Activated CD8-positive, alpha-beta T cell treated with anti-CD3 and anti-CD28 coated beads, Interleukin-2, amount 10 ng/mL, durations not matched to agents 7 days and 5 days (primary cell): ENCODE data around the gene PAQR4. TPM values are rescaled to one million over a fixed set of nuclear protein-coding genes. Genes with fewer than 3 reads are reported as not detected.

Experiments used
- ATAC-seq: fragments of 150-1000 bp; cut with Tn5 transposase; one replicate; pipeline ENCODE4 v1.10.0; 2021; ENCODE audit warnings: moderate library complexity
- CTCF ChIA-PET: fragments of 350-600 bp; sonication (Branson Sonifier 250); formaldehyde crosslinking; loops from one replicate; lab custom pipeline; 2021; ENCODE audit warnings: antibody characterized with exemption; lab: Charles Lee
- POLR2A ChIA-PET: fragments of 350-600 bp; sonication (Branson Sonifier 250); formaldehyde crosslinking; loops from one replicate; lab custom pipeline; 2021; ENCODE audit warnings: antibody characterized with exemption; lab: Charles Lee
- DNase-seq: peaks from one replicate; pipeline ENCODE4 v3.0.0-alpha.2; 2020
- H3K27ac Mint-ChIP-seq: one replicate; pipeline ENCODE4 v1.8.0; 2021; ENCODE audit warnings: mild to moderate bottlenecking, mixed read lengths
- H3K27me3 Mint-ChIP-seq: one replicate; pipeline ENCODE4 v1.8.0; 2021; ENCODE audit warnings: low read depth, mixed read lengths
- H3K36me3 Mint-ChIP-seq: one replicate; pipeline ENCODE4 v1.8.0; 2021; ENCODE audit warnings: low read depth, mixed read lengths
- H3K4me1 Mint-ChIP-seq: one replicate; pipeline ENCODE4 v1.8.0; 2021; ENCODE audit warnings: low read depth, mixed read lengths
- H3K4me3 Mint-ChIP-seq: one replicate; pipeline ENCODE4 v1.8.0; 2021; ENCODE audit warnings: mild to moderate bottlenecking, mixed read lengths
- H3K9me3 Mint-ChIP-seq: one replicate; pipeline ENCODE4 v1.8.0; 2022; ENCODE audit warnings: mixed read lengths; ENCODE audit not compliant: insufficient read depth
- total RNA-seq, 2 experiments: library from RNA; stranded (reverse); gene quantifications; one replicate each; pipeline ENCODE4 v1.2.3, GENCODE V29; 2021

Gene PAQR4
- total RNA-seq, 2 experiments from 2014 or later, result 53.6 to 57.7 TPM

DNA sequence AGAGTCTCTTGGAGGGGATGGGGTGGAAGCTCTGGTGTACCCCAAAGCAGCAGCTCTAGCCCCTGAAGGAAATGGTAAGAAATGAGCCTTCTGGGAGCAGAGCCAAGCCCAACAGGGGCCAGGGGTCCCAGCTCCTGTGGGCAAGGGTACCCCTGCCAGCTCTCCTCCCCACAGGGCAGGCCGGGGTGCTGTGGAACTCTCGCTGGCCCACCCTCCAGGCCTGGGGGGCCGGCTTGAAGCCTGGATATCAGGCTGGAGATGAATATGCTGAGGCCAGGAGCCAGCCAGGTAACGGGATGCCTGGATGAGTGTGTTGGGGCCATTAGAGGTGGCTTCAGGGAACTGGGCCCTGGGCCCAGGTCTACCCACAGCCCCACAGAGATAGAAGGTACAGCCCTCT lies 31.4 kb downstream of the PAQR4 start:
- no peak overlapping the region for H3K4me3 Mint-ChIP-seq
- H3K27me3 Mint-ChIP-seq, result peaks cover 2% of the 10 kb centered on the region
- no peak overlapping the region for H3K27ac Mint-ChIP-seq
- DNase-seq, result no peak
- POLR2A ChIA-PET, result interaction anchor here (1.3 kb wide), 1 partner anchor 20 kb away, joined by 3 read pairs; no protein-coding TSS in a partner anchor
- CTCF ChIA-PET, result interaction anchor here (11.7 kb wide), 1 partner anchor 31 kb away, joined by 213 read pairs; no protein-coding TSS in a partner anchor
- no peaks in the 10 kb centered on the region for H3K36me3 Mint-ChIP-seq
- H3K9me3 Mint-ChIP-seq, result no peaks in the 10 kb centered on the region
- no peak for ATAC-seq
- peaks cover 5% of the 10 kb centered on the region for H3K4me1 Mint-ChIP-seq

GRCh38 chr16:3001316-3001715 lies 32.2 kb downstream of the PAQR4 start:
- no peak overlapping the region for H3K27ac Mint-ChIP-seq
- H3K4me3 Mint-ChIP-seq, result no peak overlapping the region
- peaks cover 6% of the 10 kb centered on the region for H3K27me3 Mint-ChIP-seq
- no peaks in the 10 kb centered on the region for H3K9me3 Mint-ChIP-seq
- DNase-seq (no peak), ATAC-seq (no peak)
- H3K4me1 Mint-ChIP-seq, result peaks cover 5% of the 10 kb centered on the region
- no peaks in the 10 kb centered on the region for H3K36me3 Mint-ChIP-seq
- ChIA-PET CTCF (interaction anchor here (11.7 kb wide), 1 partner anchor 30 kb away, joined by 213 read pairs; no protein-coding TSS in a partner anchor), POLR2A (interaction anchor here (1.3 kb wide), 1 partner anchor 20 kb away, joined by 3 read pairs; no protein-coding TSS in a partner anchor)

- no peaks in the 10 kb centered on the region for H3K36me3 Mint-ChIP-seq
- ATAC-seq, result peak; percentile 100
- peaks cover 24% of the 10 kb centered on the region for H3K4me1 Mint-ChIP-seq
- H3K27me3 Mint-ChIP-seq, result peaks cover 13% of the 10 kb centered on the region
- peak overlapping the region; percentile 61 for H3K4me3 Mint-ChIP-seq
- ChIA-PET CTCF (interaction anchor here (0.6 to 11.7 kb wide), 27 partner anchors 9 to 1306 kb away, joined by 3 to 213 read pairs (median 3); partner anchors contain the start of genes HCFC1R1, THOC6, TNFRSF12A and ZNF213), POLR2A (interaction anchor here (0.9 to 1.4 kb wide), 3 partner anchors 23 to 34 kb away, joined by 3 to 4 read pairs (median 4); partner anchors contain the start of gene PKMYT1)
- no peaks in the 10 kb centered on the region for H3K9me3 Mint-ChIP-seq
- H3K27ac Mint-ChIP-seq, result peak overlapping the region; percentile 67
- peak; percentile 98 for DNase-seq
These were observed 34.6 kb downstream of the PAQR4 start for GRCh38 chr16:3003582-3004270.

GRCh38 chr16:3004319-3004718 lies 35.2 kb downstream of the PAQR4 start:
- Mint-ChIP-seq H3K27ac (no peak overlapping the region), H3K4me1 (peaks cover 27% of the 10 kb centered on the region), H3K4me3 (peak overlapping the region; percentile 68), H3K36me3 (no peaks in the 10 kb centered on the region), H3K27me3 (peaks cover 13% of the 10 kb centered on the region), H3K9me3 (no peaks in the 10 kb centered on the region)
- ChIA-PET POLR2A (interaction anchor here (0.9 to 1.4 kb wide), 4 partner anchors 23 to 34 kb away, joined by 3 to 4 read pairs (median 4); partner anchors contain the start of gene PKMYT1), CTCF (interaction anchor here (0.6 to 11.7 kb wide), 27 partner anchors 10 to 1306 kb away, joined by 3 to 213 read pairs (median 3); partner anchors contain the start of genes HCFC1R1, THOC6, TNFRSF12A and ZNF213)
- ATAC-seq (peak; percentile 18), DNase-seq (no peak)

DNA sequence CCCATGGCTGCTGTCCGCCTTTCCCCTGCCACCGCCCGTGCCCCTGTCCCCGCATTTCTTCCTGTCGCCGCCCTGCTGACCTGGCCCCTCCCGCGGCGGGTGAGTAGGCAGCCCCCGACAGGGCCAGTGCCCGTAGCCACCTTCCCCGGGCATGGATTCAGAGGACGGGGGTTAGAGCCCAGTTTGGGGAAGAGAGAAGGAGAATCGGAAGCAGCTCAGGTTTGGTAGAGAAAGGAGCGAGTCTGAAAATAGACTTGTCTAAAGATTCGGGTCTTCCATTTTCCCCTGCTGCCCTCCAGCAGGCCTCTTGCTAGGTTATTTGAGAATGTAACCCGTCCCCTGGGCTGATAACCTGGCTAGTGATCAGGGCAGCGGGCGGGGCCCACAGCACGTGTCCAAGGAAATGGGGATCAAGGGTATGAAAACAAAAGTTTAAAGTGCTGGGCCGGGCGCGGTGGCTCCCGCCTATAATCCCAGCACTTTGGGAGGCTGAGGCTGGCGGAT lies 35.7 kb downstream of the PAQR4 start:
- Mint-ChIP-seq H3K27ac (no peak overlapping the region), H3K27me3 (peaks cover 13% of the 10 kb centered on the region), H3K4me1 (peaks cover 27% of the 10 kb centered on the region), H3K36me3 (no peaks in the 10 kb centered on the region), H3K9me3 (no peaks in the 10 kb centered on the region), H3K4me3 (peak overlapping the region; percentile 68)
- ChIA-PET CTCF (interaction anchor here (1.2 to 11.7 kb wide), 5 partner anchors 11 to 130 kb away, joined by 3 to 213 read pairs (median 11); partner anchors contain the start of genes HCFC1R1, THOC6 and ZNF213), POLR2A (interaction anchor here (1.1 kb wide), 1 partner anchor 29 kb away, joined by 3 read pairs; no protein-coding TSS in a partner anchor)
- DNase-seq, result no peak
- ATAC-seq, result no peak

DNA sequence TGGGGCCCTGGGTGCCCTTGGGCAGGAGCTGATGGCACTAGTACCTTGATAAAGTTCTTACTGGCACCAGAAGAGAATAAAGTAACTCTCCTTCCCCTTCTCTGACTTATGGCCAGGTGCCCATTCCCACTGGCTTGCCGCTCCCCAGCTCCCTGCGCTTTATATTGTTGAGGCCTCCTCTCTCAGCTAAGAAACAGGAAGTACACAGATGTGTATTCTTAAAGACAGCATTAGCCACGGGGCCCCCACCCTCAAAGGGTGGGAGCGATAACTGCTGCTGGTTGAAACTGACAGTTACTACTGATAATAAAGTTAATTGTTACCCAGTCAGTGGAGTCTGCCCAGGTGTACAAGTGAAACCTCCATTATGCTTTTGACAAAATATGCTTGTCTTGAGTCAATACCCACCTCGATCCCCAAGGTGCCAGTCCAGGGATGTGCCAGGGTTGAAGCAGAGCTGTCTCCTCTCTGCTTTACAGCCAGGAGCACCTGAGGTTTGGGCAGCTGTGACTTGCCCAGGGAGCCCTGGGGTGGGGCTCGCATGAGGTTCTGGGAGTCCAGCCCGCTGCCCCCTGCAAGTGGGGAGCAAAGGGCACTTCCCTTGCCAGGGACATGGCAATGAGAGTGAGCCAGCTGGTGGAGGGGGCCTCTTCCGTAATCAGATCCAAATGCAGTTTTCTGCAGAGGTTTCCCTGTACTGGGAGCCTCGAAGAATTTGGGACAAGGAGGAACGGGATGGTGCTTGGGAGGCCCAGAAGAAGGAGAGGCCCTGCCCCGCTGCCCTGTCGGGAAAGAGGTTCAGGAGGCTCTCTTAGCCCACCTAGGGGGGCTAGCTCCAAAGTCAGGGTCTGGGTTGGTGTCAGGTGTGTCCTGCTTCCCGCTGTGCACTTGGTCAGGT lies 38.2 kb downstream of the PAQR4 start:
- DNase-seq (no peak), ATAC-seq (no peak)
- Mint-ChIP-seq H3K4me3 (no peak overlapping the region), H3K9me3 (no peaks in the 10 kb centered on the region), H3K27ac (no peak overlapping the region), H3K36me3 (no peaks in the 10 kb centered on the region), H3K4me1 (peaks cover 27% of the 10 kb centered on the region), H3K27me3 (peaks cover 17% of the 10 kb centered on the region)
- ChIA-PET POLR2A (interaction anchor here (0.5 to 1.7 kb wide), 6 partner anchors 15 to 60 kb away, joined by 3 to 4 read pairs (median 3); partner anchors contain the start of gene PKMYT1), CTCF (interaction anchor here (0.7 to 11.7 kb wide), 7 partner anchors 13 to 123 kb away, joined by 3 to 213 read pairs (median 3); partner anchors contain the start of genes HCFC1R1, THOC6 and TNFRSF12A)

DNA sequence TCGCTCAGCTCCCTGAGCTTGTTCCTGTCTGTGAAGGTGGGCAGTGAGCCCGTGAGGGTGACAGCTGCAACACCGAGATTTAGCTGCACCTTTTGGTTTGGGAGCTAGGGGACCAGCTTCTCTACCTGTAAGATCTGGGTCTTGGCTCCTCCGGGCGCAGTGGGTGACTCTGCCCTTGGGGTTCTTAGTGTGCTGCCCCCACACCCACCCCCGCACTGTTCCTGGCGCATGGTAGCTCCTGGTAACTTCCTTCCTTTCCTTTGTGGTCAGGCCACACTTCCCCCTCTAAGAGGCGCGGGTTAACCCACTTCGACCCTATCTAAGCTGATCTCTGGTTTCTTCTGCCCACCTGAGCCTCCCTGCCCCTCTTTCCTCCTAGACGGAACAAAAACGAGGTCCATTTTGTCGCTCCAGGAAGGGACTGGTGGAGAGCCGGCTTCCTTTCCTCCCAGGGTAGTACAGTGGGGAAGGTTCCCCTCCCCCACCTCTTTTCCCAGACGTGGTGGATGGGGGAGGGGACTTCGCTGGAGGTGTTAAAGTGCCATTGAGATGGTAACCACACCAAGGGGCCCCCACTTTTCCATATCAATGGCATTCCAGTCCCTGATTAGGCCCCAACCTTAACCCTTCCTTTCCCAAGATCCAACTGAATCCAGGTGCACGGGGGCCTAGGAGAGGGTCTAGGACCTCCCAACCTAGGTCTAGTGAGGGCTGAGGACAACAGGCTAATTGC lies 39.0 kb downstream of the PAQR4 start:
- Mint-ChIP-seq H3K9me3 (no peaks in the 10 kb centered on the region), H3K36me3 (no peaks in the 10 kb centered on the region), H3K4me1 (peaks cover 27% of the 10 kb centered on the region), H3K4me3 (peak overlapping the region; percentile 33), H3K27ac (no peak overlapping the region), H3K27me3 (peaks cover 24% of the 10 kb centered on the region)
- ATAC-seq (no peak), DNase-seq (no peak)
- ChIA-PET POLR2A (interaction anchor here (0.5 to 1.7 kb wide), 4 partner anchors 14 to 59 kb away, joined by 3 to 4 read pairs (median 3); no protein-coding TSS in a partner anchor), CTCF (interaction anchor here (0.7 to 11.7 kb wide), 8 partner anchors 12 to 122 kb away, joined by 3 to 213 read pairs (median 3); partner anchors contain the start of genes HCFC1R1, THOC6 and TNFRSF12A)

DNA sequence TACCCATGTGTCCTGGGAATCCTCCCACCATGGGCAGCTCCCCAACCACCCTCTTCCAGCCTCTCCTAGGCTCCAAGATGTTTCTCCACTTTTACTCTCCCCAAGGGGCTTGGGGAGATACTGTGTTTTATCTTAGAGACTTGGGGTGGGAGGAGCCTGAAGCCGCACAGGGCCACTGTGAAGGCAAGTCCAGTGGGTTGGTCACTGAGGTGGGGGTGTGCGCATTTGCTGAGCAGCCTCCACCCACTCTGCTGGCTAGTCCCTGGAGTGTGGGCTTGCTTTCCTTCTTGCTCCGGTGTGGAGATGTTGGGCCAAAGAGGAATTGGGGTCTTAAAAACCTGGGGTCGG lies 39.5 kb downstream of the PAQR4 start:
- peaks cover 27% of the 10 kb centered on the region for H3K4me1 Mint-ChIP-seq
- ChIA-PET POLR2A (interaction anchor here (0.7 to 1.7 kb wide), 2 partner anchors 13 to 29 kb away, joined by 3 read pairs; partner anchors contain the start of gene PKMYT1), CTCF (interaction anchor here (0.7 to 11.7 kb wide), 5 partner anchors 11 to 88 kb away, joined by 3 to 213 read pairs (median 6); partner anchors contain the start of genes HCFC1R1, THOC6 and TNFRSF12A)
- no peak overlapping the region for H3K27ac Mint-ChIP-seq
- ATAC-seq (no peak), DNase-seq (no peak)
- H3K27me3 Mint-ChIP-seq, result peaks cover 24% of the 10 kb centered on the region
- no peak overlapping the region for H3K4me3 Mint-ChIP-seq
- H3K36me3 Mint-ChIP-seq, result no peaks in the 10 kb centered on the region
- H3K9me3 Mint-ChIP-seq, result no peaks in the 10 kb centered on the region

GRCh38 chr16:3009568-3010390 lies 40.6 kb downstream of the PAQR4 start:
- H3K27me3 Mint-ChIP-seq, result peaks cover 26% of the 10 kb centered on the region
- CTCF ChIA-PET, result interaction anchor here (1.4 to 11.7 kb wide), 2 partner anchors 21 to 120 kb away, joined by 3 to 213 read pairs; no protein-coding TSS in a partner anchor
- POLR2A ChIA-PET, result interaction anchor here (0.9 kb wide), 1 partner anchor 11 kb away, joined by 4 read pairs; the partner anchor contains the start of gene TNFRSF12A
- H3K36me3 Mint-ChIP-seq, result no peaks in the 10 kb centered on the region
- H3K27ac Mint-ChIP-seq, result no peak overlapping the region
- H3K4me1 Mint-ChIP-seq, result peaks cover 25% of the 10 kb centered on the region
- no peak for DNase-seq
- H3K4me3 Mint-ChIP-seq, result no peak overlapping the region
- ATAC-seq, result no peak
- no peaks in the 10 kb centered on the region for H3K9me3 Mint-ChIP-seq
